HepG2 (cell line): ENCODE results near the gene FUCA1. TPM values are rescaled to one million over a fixed set of nuclear protein-coding genes. Genes with fewer than 3 reads are reported as not detected.
"Not testable (repeated sequence)": the region's sequence is repeated elsewhere in the genome, so short reads cannot be mapped to it uniquely, and the experiment has no call there.

ENCODE experiments used
- ATAC-seq: fragments of 200-7000 bp; cut with Tn5 transposase; 3 replicates; pipeline ENCODE4 v1.9.1; 2020; ENCODE audit warnings: mild to moderate bottlenecking, moderate library complexity
- BruUV-seq: library from RNA; stranded (reverse); fragments of 400-500 nt; replicated peaks from 2 replicates; lab custom pipeline; 2021; lab: Mats Ljungman, UMichigan
- CTCF ChIA-PET: fragments of 300-600 bp; formaldehyde crosslinking; extraction: SDS; loops from one replicate; lab custom pipeline; 2021; ENCODE audit warnings: low total read pairs, inconsistent platforms, low intra/inter-chr PET ratio; lab: Yijun Ruan, JAX
- POLR2A ChIA-PET: fragments of 350-600 bp; sonication (Branson Sonifier 250); formaldehyde crosslinking; loops from one replicate; lab custom pipeline; 2020; ENCODE audit warnings: antibody characterized with exemption, inconsistent platforms; lab: Yijun Ruan, JAX
- DNase-seq: peaks from one replicate; pipeline ENCODE4 v3.0.0-alpha.2; 2015; ENCODE audit warnings: low spot score
- FAIRE-seq: peaks from 3 replicates; lab custom pipeline; 2011; peaks lifted over from hg19 to GRCh38; lab: Jason Lieb, UNC
- H2AFZ ChIP-seq: one replicate; pipeline ENCODE4 v1.6.1; 2011; ENCODE audit warnings: low read length, inconsistent platforms
- H3K27ac ChIP-seq: fragments of 300-600 bp; 3 replicates; pipeline ENCODE4 v1.8.0; 2011; ENCODE audit warnings: mixed run types, mild to moderate bottlenecking, mixed read lengths, low read length, inconsistent platforms; ENCODE audit not compliant: insufficient read depth; ENCODE audit errors: extremely low read length
- H3K27me3 ChIP-seq, 2 experiments: fragments of 200-600 bp in 1 of 2; 2 replicates in 1 of 2; 3 replicates in 1 of 2; pipeline versions ENCODE4 v1.6.0 to v1.8.0; 2011; ENCODE audit warnings: low read length in 2 of 2, mild to moderate bottlenecking in 2 of 2, moderate library complexity in 2 of 2, inconsistent platforms in 1 of 2; ENCODE audit not compliant: insufficient read depth in 2 of 2, control insufficient read depth in 1 of 2
- H3K36me3 ChIP-seq, 2 experiments: fragments of 200-600 bp in 1 of 2; replicated peaks in 1 of 2; 2 replicates in 1 of 2; 3 replicates in 1 of 2; pipeline versions ENCODE4 v1.5.1 to v1.8.0; 2011; ENCODE audit warnings: low read length in 2 of 2, inconsistent platforms in 1 of 2; ENCODE audit not compliant: insufficient read depth in 2 of 2, control insufficient read depth in 1 of 2
- H3K4me1 ChIP-seq: 2 replicates; pipeline ENCODE4 v1.5.1; 2012; ENCODE audit warnings: low read length, inconsistent platforms; ENCODE audit not compliant: insufficient read depth
- H3K4me2 ChIP-seq: 2 replicates; pipeline ENCODE4 v1.6.0; 2011; ENCODE audit warnings: low read depth, low read length, inconsistent platforms
- H3K4me3 ChIP-seq, 3 experiments: fragments of 200-600 bp in 1 of 3; sonication (generic), shearing (Covaris generic) in 1 of 3; replicated peaks in 1 of 3; 2 replicates each; pipeline ENCODE4 v1.5.1; 2011 to 2016; ENCODE audit warnings: low read length in 3 of 3, inconsistent platforms in 2 of 3, low read depth in 2 of 3, mild to moderate bottlenecking in 2 of 3, control low read depth in 1 of 3, mixed read lengths in 1 of 3; ENCODE audit not compliant: insufficient read depth in 1 of 3
- H3K79me2 ChIP-seq: one replicate; pipeline ENCODE4 v1.6.1; 2011; ENCODE audit warnings: low read length, inconsistent platforms; ENCODE audit not compliant: insufficient read depth
- H3K9ac ChIP-seq: 2 replicates; pipeline ENCODE4 v1.6.0; 2011; ENCODE audit warnings: mild to moderate bottlenecking, low read depth, low read length, inconsistent platforms; ENCODE audit not compliant: insufficient read depth
- H3K9me3 ChIP-seq: 2 replicates; pipeline ENCODE4 v1.5.1; 2012; ENCODE audit warnings: mild to moderate bottlenecking, low read length
- H4K20me1 ChIP-seq: 2 replicates; pipeline ENCODE4 v1.6.0; 2011; ENCODE audit warnings: inconsistent platforms, mild to moderate bottlenecking, low read length, moderate library complexity; ENCODE audit not compliant: insufficient read depth
- DMTF1 ChIP-seq: sonication (generic); formaldehyde crosslinking; IDR thresholded peaks from 2 replicates; pipeline ENCODE4 v1.4.0; 2020; ENCODE audit warnings: mild to moderate bottlenecking, missing genetic modification reagents
- MIER3 ChIP-seq: IDR thresholded peaks from 2 replicates; pipeline ENCODE4 v1.6.1; 2016; ENCODE audit warnings: missing compliant biosample characterization, borderline replicate concordance
- RAD21 ChIP-seq: fragments of 450-650 bp; formaldehyde crosslinking; IDR thresholded peaks from 2 replicates; pipeline ENCODE4 v1.5.0; 2020; ENCODE audit warnings: mild to moderate bottlenecking
- ZNF230 ChIP-seq: sonication (generic); formaldehyde crosslinking; IDR thresholded peaks from 2 replicates; pipeline ENCODE4 v1.4.0; 2020; ENCODE audit warnings: mild to moderate bottlenecking, missing genetic modification reagents
- ZNF3 ChIP-seq: IDR thresholded peaks from 2 replicates; pipeline ENCODE4 v1.7.0; 2017; ENCODE audit warnings: inconsistent platforms
- ZNF749 ChIP-seq: sonication (generic); formaldehyde crosslinking; IDR thresholded peaks from 2 replicates; pipeline ENCODE4 v1.8.0; 2022; ENCODE audit warnings: mild to moderate bottlenecking, missing genetic modification reagents, moderate library complexity, borderline replicate concordance
- WGBS: methylation state at CpG from one replicate; pipeline ENCODE4 v1.1.6; 2017; ENCODE audit warnings: low lambda C conversion rate; 5-methylcytosine and 5-hydroxymethylcytosine counted together
- in situ Hi-C: cut with HindIII; loops from 2 replicates; pipeline ENCODE4 v1.10.0; 2017; ENCODE audit warnings: low pct_unique_long_range_greater_than_20kb; ENCODE audit not compliant: extremely low pct_ligation_motif_present
- intact Hi-C: fragments of 100-400 bp; cut with micrococcal nuclease; formaldehyde crosslinking; loops from one replicate; pipeline ENCODE4 v1.10.0; 2022; ENCODE audit not compliant: unreplicated experiment
- polyA plus RNA-seq, 8 experiments: library from polyadenylated mRNA; depleted of rRNA in 3 of 8; stranded (reverse) in 7 of 8; unstranded in 1 of 8; fragments of >200 nt; fragmentation: Illumina TruSeq in 4 of 8; extraction: Trizol in 4 of 8; gene quantifications; 2 replicates each; pipeline versions ENCODE4 v1.2.1 to v1.2.3, GENCODE V29; 2011 to 2016; ENCODE audit warnings: low read depth in 4 of 8, missing spikeins in 1 of 8, mixed read lengths in 1 of 8; ENCODE audit not compliant: insufficient read depth in 1 of 8
- total RNA-seq, 5 experiments: library from RNA; depleted of rRNA; stranded (reverse); fragments of >200 nt; fragmentation: Illumina TruSeq; extraction: Trizol; gene quantifications; 2 replicates each; pipeline ENCODE4 v1.2.3, GENCODE V29; 2016; ENCODE audit warnings: low read depth in 1 of 5

Gene FUCA1
- total and polyA plus RNA-seq, 2 of the 13 experiments (the other 11 are each of a cell fraction or from before 2014, with no cell fraction given): 32.7 to 33.6 TPM

- TF ChIP-seq DMTF1 (CRISPR knock-in tag) (no peak), RAD21 (CRISPR knock-in tag) (no peak), MIER3 (CRISPR knock-in tag) (no peak), ZNF3 (CRISPR knock-in tag) (no peak)
These were observed 32.1 kb downstream of the FUCA1 start (continued) for GRCh38 chr1:23836037-23836436.

- CTCF ChIA-PET, H3K27me3 ChIP-seq, H3K36me3 ChIP-seq, FAIRE-seq, H3K4me3 ChIP-seq, intact Hi-C loops, BruUV-seq, DNase-seq, H3K9ac ChIP-seq, H3K27ac ChIP-seq, H4K20me1 ChIP-seq, H3K4me2 ChIP-seq, ATAC-seq, H3K79me2 ChIP-seq, H2AFZ ChIP-seq, H3K9me3 ChIP-seq, in situ Hi-C loops: not testable (repeated sequence)
- peaks cover 19% of the 10 kb centered on the region for H3K4me1 ChIP-seq
- POLR2A ChIA-PET: interaction anchor here (0.6 kb wide), 1 partner anchor 10 kb away, joined by 3 read pairs; no protein-coding TSS in a partner anchor
- 23% methylated on average over 6 of the region's 6 CpGs for WGBS
These were observed 33.9 kb downstream of the FUCA1 start for GRCh38 chr1:23834156-23834555.

- WGBS: 57% methylated on average over 1 of the region's 1 CpG
- Histone ChIP-seq H4K20me1 (no peaks in the 10 kb centered on the region), H3K36me3 (no peaks in the 10 kb centered on the region), H3K79me2 (peaks cover 14% of the 10 kb centered on the region), H3K4me1 (peaks cover 31% of the 10 kb centered on the region), H3K27ac (no peak overlapping the region), H3K4me2 (no peak overlapping the region), H3K4me3 (no peak overlapping the region), H3K27me3 (no peaks in the 10 kb centered on the region; a peak in 1 of 5 replicates), H2AFZ (no peak overlapping the region), H3K9me3 (no peaks in the 10 kb centered on the region), H3K9ac (no peak overlapping the region)
- BruUV-seq: no TSS peak
- DNase-seq: no peak
- CTCF ChIA-PET: no interaction called here
- POLR2A ChIA-PET: no interaction called here
- in situ Hi-C loops (no loop called here), intact Hi-C loops (no loop called here)
- no peak for TF ChIP-seq ZNF230 (CRISPR knock-in tag)
- no peak for TF ChIP-seq ZNF749 (CRISPR knock-in tag)
- ATAC-seq: no peak
- FAIRE-seq: no peak
These were observed 40.4 kb downstream of the FUCA1 start for GRCh38 chr1:23827717-23828116.

- H3K9me3 ChIP-seq, H3K27ac ChIP-seq, FAIRE-seq, H2AFZ ChIP-seq, in situ Hi-C loops, ATAC-seq, BruUV-seq, H3K27me3 ChIP-seq, H3K36me3 ChIP-seq, H4K20me1 ChIP-seq, CTCF ChIA-PET, DNase-seq, H3K4me3 ChIP-seq, intact Hi-C loops, H3K9ac ChIP-seq, H3K4me2 ChIP-seq: not testable (repeated sequence)
- peaks cover 31% of the 10 kb centered on the region for H3K4me1 ChIP-seq
- POLR2A ChIA-PET: interaction anchor here (1.9 to 3.0 kb wide), 2 partner anchors 26 to 122 kb away, joined by 4 to 52 read pairs; partner anchors contain the start of gene GALE
- 74% methylated on average over 13 of the region's 13 CpGs for WGBS
- H3K79me2 ChIP-seq: peaks cover 14% of the 10 kb centered on the region
These were observed 41.5 kb downstream of the FUCA1 start for GRCh38 chr1:23826590-23826989.
